HCT116 (cell line): ENCODE data around the gene CD44. TPM values are rescaled to one million over a fixed set of nuclear protein-coding genes. Genes with fewer than 3 reads are reported as not detected.

Experiments used
- ATAC-seq: fragments of 200-7000 bp; cut with Tn5 transposase; 2 replicates; pipeline ENCODE4 v1.9.1; 2020; ENCODE audit warnings: mild to moderate bottlenecking, moderate library complexity
- BruUV-seq: library from RNA; stranded (reverse); fragments of 400-500 nt; replicated peaks from 2 replicates; lab custom pipeline; 2021; lab: Mats Ljungman, UMichigan
- CTCF ChIA-PET: fragments of 300-600 bp; sonication (Branson Sonifier 250); formaldehyde crosslinking; loops from one replicate; lab custom pipeline; 2021; ENCODE audit warnings: antibody characterized with exemption; lab: Charles Lee
- POLR2A ChIA-PET: fragments of 300-600, 350-600 bp; sonication (Branson Sonifier 250); formaldehyde crosslinking; loops from one replicate; lab custom pipeline; 2021; ENCODE audit warnings: antibody characterized with exemption; lab: Charles Lee
- RAD21 ChIA-PET, 2 experiments: fragments of 300-600 bp; sonication (Branson Sonifier 250); formaldehyde crosslinking; loops; one replicate each; lab custom pipeline; 2023; ENCODE audit warnings: low total read pairs in 2 of 2; ENCODE audit not compliant: uncharacterized antibody in 2 of 2, unreplicated experiment in 2 of 2, low non-redundant PET in 1 of 2; lab: Charles Lee
- DNase-seq: peaks from one replicate; pipeline ENCODE4 v3.0.0-alpha.2; 2010; ENCODE audit warnings: low read depth, low spot score
- H2AFZ ChIP-seq: fragments of 200-600 bp; shearing (Covaris generic), sonication (generic); 2 replicates; pipeline ENCODE4 v1.6.1; 2017; ENCODE audit warnings: low read depth, mixed run types, mixed read lengths, antibody characterized with exemption, low read length; ENCODE audit not compliant: poor library complexity, severe bottlenecking
- H3K27ac ChIP-seq: 2 replicates; pipeline ENCODE4 v1.5.1; 2012; ENCODE audit warnings: low read depth, low read length
- H3K27me3 ChIP-seq: fragments of 200-600 bp; sonication (generic); 2 replicates; pipeline ENCODE4 v1.6.1; 2016; ENCODE audit warnings: mixed run types, low read length, mixed read lengths; ENCODE audit not compliant: insufficient read depth
- H3K36me3 ChIP-seq, 2 experiments: fragments of 200-500 bp in 1 of 2; fragments of 200-600 bp in 1 of 2; sonication (Bioruptor generic) in 1 of 2; sonication (generic) in 1 of 2; 2 replicates each; pipeline versions ENCODE4 v1.5.1 to v1.6.1; 2014 to 2016; ENCODE audit warnings: low read length in 2 of 2, inconsistent platforms in 1 of 2, mixed read lengths in 1 of 2, mixed run types in 1 of 2; ENCODE audit not compliant: insufficient read depth in 2 of 2, control insufficient read depth in 1 of 2
- H3K4me1 ChIP-seq, 2 experiments: fragments of 200-600 bp in 1 of 2; sonication (generic) in 1 of 2; 2 replicates each; pipeline versions ENCODE4 v1.5.1 to v1.6.1; 2012 to 2017; ENCODE audit warnings: low read length in 2 of 2, inconsistent platforms in 1 of 2, mild to moderate bottlenecking in 1 of 2, mixed read lengths in 1 of 2, mixed run types in 1 of 2, moderate library complexity in 1 of 2; ENCODE audit not compliant: insufficient read depth in 2 of 2, control insufficient read depth in 1 of 2
- H3K4me2 ChIP-seq: fragments of 200-600 bp; sonication (generic); 2 replicates; pipeline ENCODE4 v1.6.1; 2017; ENCODE audit warnings: mixed run types, low read length, mixed read lengths
- H3K4me3 ChIP-seq, 2 experiments: fragments of 200-600 bp in 1 of 2; sonication (generic) in 1 of 2; replicated peaks in 1 of 2; 2 replicates each; pipeline ENCODE4 v1.5.1; 2011 to 2016; ENCODE audit warnings: low read length in 2 of 2, control low read depth in 1 of 2, low read depth in 1 of 2, mild to moderate bottlenecking in 1 of 2, mixed read lengths in 1 of 2, mixed run types in 1 of 2
- H3K79me2 ChIP-seq: fragments of 200-600 bp; sonication (generic); 2 replicates; pipeline ENCODE4 v1.6.1; 2017; ENCODE audit warnings: mild to moderate bottlenecking, mixed run types, low read length, moderate library complexity, mixed read lengths; ENCODE audit not compliant: insufficient read depth
- H3K9ac ChIP-seq: fragments of 200-600 bp; sonication (generic); 2 replicates; pipeline ENCODE4 v1.6.1; 2016; ENCODE audit warnings: low read length, mixed read lengths
- H3K9me2 ChIP-seq: fragments of 200-600 bp; sonication (generic), shearing (Covaris generic); 2 replicates; pipeline ENCODE4 v1.6.1; 2017; ENCODE audit warnings: mixed run types, mild to moderate bottlenecking, moderate library complexity; ENCODE audit not compliant: insufficient read depth
- H3K9me3 ChIP-seq, 2 experiments: fragments of 200-500 bp in 1 of 2; fragments of 200-600 bp in 1 of 2; sonication (Bioruptor generic) in 1 of 2; sonication (generic) in 1 of 2; 2 replicates each; pipeline ENCODE4 v1.6.1; 2014 to 2017; ENCODE audit warnings: low read length in 2 of 2, mixed read lengths in 2 of 2, inconsistent platforms in 1 of 2, low read depth in 1 of 2, mild to moderate bottlenecking in 1 of 2, mixed run types in 1 of 2, moderate library complexity in 1 of 2; ENCODE audit not compliant: control insufficient read depth in 1 of 2, insufficient read depth in 1 of 2
- H4K20me1 ChIP-seq: fragments of 200-600 bp; sonication (generic), shearing (Covaris generic); 2 replicates; pipeline ENCODE4 v1.6.1; 2017; ENCODE audit warnings: mixed run types, mild to moderate bottlenecking, moderate library complexity; ENCODE audit not compliant: insufficient read depth
- CEBPB ChIP-seq: IDR thresholded peaks from 2 replicates; pipeline ENCODE4 v1.6.1; 2012; ENCODE audit warnings: low read depth
- EGR1 ChIP-seq: IDR thresholded peaks from 2 replicates; pipeline ENCODE4 v1.6.1; 2012; ENCODE audit warnings: low read depth
- FOSL1 ChIP-seq: IDR thresholded peaks from 2 replicates; pipeline ENCODE4 v1.6.1; 2012; ENCODE audit warnings: low read depth
- JUND ChIP-seq: IDR thresholded peaks from 2 replicates; pipeline ENCODE4 v1.6.1; 2012
- POLR2A ChIP-seq: IDR thresholded peaks from 2 replicates; pipeline ENCODE4 v1.7.0; 2011; ENCODE audit warnings: borderline replicate concordance; ENCODE audit not compliant: insufficient read depth, insufficient read length; ENCODE audit errors: extremely low read depth
- POLR2AphosphoS5 ChIP-seq: IDR thresholded peaks from 2 replicates; pipeline ENCODE4 v1.6.1; 2011; ENCODE audit warnings: mild to moderate bottlenecking, low read depth, low read length, moderate library complexity
- RAD21 ChIP-seq: IDR thresholded peaks from 2 replicates; pipeline ENCODE4 v1.6.1; 2012; ENCODE audit warnings: low read depth, mild to moderate bottlenecking
- SIN3A ChIP-seq: IDR thresholded peaks from 2 replicates; pipeline ENCODE4 v1.6.1; 2012; ENCODE audit warnings: low read depth
- SRF ChIP-seq: IDR thresholded peaks from 2 replicates; pipeline ENCODE4 v1.6.1; 2012; ENCODE audit warnings: low read depth
- TCF7L2 ChIP-seq: IDR thresholded peaks from 2 replicates; pipeline ENCODE4 v1.7.0; 2011; ENCODE audit warnings: borderline replicate concordance, inconsistent platforms; ENCODE audit not compliant: insufficient read depth, insufficient read length; ENCODE audit errors: extremely low read depth
- YY1 ChIP-seq: IDR thresholded peaks from 2 replicates; pipeline ENCODE4 v1.6.1; 2011; ENCODE audit warnings: low read length, low read depth, moderate library complexity, mild to moderate bottlenecking; ENCODE audit not compliant: insufficient replicate concordance; ENCODE audit errors: extremely low read depth
- ZFX ChIP-seq: fragments of 450-650 bp; IDR thresholded peaks from 2 replicates; pipeline ENCODE4 v1.6.1; 2017
- ZNF274 ChIP-seq: fragments of 200-500 bp; sonication (Bioruptor generic); IDR thresholded peaks from 2 replicates; pipeline ENCODE4 v1.6.1; 2014; ENCODE audit warnings: mild to moderate bottlenecking, low read depth, low read length, inconsistent platforms
- intact Hi-C: fragments of 100-400 bp; cut with micrococcal nuclease; formaldehyde crosslinking; loops from 2 replicates; pipeline ENCODE4 v1.10.0; 2022
- total RNA-seq: library from RNA; stranded (reverse); gene quantifications from one replicate; pipeline ENCODE4 v1.2.1, GENCODE V29; 2021; ENCODE audit not compliant: unreplicated experiment
- TF ChIP-seq, protein P1 (sequence below): IDR thresholded peaks from 2 replicates; pipeline ENCODE4 v1.6.1; 2011; ENCODE audit warnings: mild to moderate bottlenecking, low read length, moderate library complexity; ENCODE audit not compliant: insufficient replicate concordance; ENCODE audit errors: extremely low read depth
- TF ChIP-seq, protein P2 (sequence below): IDR thresholded peaks from 2 replicates; pipeline ENCODE4 v1.6.1; 2012; ENCODE audit warnings: low read depth
- TF ChIP-seq, protein P3 (sequence below): IDR thresholded peaks from 2 replicates; pipeline ENCODE4 v1.6.1; 2012

Gene CD44
- total RNA-seq, 1 experiment from 2014 or later = 742 TPM

DNA sequence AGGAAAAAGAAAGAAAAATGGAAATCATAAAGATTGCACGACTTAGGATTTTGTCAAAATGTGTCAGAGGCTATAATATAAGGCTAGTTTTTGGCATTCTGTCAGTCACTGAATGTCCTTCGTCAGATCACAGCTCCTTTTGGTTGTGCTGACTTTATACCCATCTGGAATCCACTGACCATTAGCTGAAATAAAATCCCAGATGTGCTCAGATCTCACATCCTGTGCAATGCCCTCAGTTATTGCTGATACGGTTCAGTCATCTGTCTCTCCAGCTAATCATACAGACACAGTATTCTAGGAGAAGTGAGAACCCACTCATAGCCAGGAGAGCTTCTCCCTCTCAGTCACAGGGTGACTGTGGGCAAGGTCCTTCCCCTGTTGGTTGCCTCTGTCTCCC lies 11.5 kb downstream of the CD44 start:
- Histone ChIP-seq H3K9me2 (no peaks in the 10 kb centered on the region), H3K4me1 (peaks cover 26 to 87% of the 10 kb centered on the region in 2 experiments), H3K9me3 (no peaks in the 10 kb centered on the region), H3K36me3 (peaks cover 9 to 60% of the 10 kb centered on the region in 2 experiments; a peak in 3 of 4 replicates), H2AFZ (no peak overlapping the region), H3K9ac (no peak overlapping the region), H3K4me3 (no peak overlapping the region), H3K79me2 (peaks cover 99% of the 10 kb centered on the region), H4K20me1 (peaks cover 20% of the 10 kb centered on the region; the same call in 1 of the 2 replicates), H3K27me3 (no peaks in the 10 kb centered on the region), H3K4me2 (no peak overlapping the region), H3K27ac (no peak overlapping the region)
- ATAC-seq = no peak
- intact Hi-C loops = no loop called here
- ChIA-PET CTCF (interaction anchor here (0.9 kb wide), 1 partner anchor 13 kb away, joined by 3 read pairs; no protein-coding TSS in a partner anchor), POLR2A (interaction anchor here (1.2 kb wide), 1 partner anchor 12 kb away, joined by 5 read pairs; no protein-coding TSS in a partner anchor), RAD21 (no interaction called here)
- DNase-seq = no peak
- no TSS peak for BruUV-seq
- no peak for TF ChIP-seq SRF
- TF ChIP-seq FOSL1 = no peak
- no peak for TF ChIP-seq POLR2A
- TF ChIP-seq, protein P1, sequence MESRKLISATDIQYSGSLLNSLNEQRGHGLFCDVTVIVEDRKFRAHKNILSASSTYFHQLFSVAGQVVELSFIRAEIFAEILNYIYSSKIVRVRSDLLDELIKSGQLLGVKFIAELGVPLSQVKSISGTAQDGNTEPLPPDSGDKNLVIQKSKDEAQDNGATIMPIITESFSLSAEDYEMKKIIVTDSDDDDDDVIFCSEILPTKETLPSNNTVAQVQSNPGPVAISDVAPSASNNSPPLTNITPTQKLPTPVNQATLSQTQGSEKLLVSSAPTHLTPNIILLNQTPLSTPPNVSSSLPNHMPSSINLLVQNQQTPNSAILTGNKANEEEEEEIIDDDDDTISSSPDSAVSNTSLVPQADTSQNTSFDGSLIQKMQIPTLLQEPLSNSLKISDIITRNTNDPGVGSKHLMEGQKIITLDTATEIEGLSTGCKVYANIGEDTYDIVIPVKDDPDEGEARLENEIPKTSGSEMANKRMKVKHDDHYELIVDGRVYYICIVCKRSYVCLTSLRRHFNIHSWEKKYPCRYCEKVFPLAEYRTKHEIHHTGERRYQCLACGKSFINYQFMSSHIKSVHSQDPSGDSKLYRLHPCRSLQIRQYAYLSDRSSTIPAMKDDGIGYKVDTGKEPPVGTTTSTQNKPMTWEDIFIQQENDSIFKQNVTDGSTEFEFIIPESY = no peak
- TF ChIP-seq SIN3A = no peak
- no peak for TF ChIP-seq TCF7L2
- TF ChIP-seq CEBPB = no peak
- TF ChIP-seq, protein P2, sequence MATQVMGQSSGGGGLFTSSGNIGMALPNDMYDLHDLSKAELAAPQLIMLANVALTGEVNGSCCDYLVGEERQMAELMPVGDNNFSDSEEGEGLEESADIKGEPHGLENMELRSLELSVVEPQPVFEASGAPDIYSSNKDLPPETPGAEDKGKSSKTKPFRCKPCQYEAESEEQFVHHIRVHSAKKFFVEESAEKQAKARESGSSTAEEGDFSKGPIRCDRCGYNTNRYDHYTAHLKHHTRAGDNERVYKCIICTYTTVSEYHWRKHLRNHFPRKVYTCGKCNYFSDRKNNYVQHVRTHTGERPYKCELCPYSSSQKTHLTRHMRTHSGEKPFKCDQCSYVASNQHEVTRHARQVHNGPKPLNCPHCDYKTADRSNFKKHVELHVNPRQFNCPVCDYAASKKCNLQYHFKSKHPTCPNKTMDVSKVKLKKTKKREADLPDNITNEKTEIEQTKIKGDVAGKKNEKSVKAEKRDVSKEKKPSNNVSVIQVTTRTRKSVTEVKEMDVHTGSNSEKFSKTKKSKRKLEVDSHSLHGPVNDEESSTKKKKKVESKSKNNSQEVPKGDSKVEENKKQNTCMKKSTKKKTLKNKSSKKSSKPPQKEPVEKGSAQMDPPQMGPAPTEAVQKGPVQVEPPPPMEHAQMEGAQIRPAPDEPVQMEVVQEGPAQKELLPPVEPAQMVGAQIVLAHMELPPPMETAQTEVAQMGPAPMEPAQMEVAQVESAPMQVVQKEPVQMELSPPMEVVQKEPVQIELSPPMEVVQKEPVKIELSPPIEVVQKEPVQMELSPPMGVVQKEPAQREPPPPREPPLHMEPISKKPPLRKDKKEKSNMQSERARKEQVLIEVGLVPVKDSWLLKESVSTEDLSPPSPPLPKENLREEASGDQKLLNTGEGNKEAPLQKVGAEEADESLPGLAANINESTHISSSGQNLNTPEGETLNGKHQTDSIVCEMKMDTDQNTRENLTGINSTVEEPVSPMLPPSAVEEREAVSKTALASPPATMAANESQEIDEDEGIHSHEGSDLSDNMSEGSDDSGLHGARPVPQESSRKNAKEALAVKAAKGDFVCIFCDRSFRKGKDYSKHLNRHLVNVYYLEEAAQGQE = no peak
- no peak for TF ChIP-seq RAD21
- no peak for TF ChIP-seq JUND
- no peak for TF ChIP-seq EGR1
- TF ChIP-seq YY1 = no peak
- TF ChIP-seq, protein P3, sequence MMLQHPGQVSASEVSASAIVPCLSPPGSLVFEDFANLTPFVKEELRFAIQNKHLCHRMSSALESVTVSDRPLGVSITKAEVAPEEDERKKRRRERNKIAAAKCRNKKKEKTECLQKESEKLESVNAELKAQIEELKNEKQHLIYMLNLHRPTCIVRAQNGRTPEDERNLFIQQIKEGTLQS = no peak
- no peak for TF ChIP-seq ZNF274
- TF ChIP-seq ZFX = no peak
- TF ChIP-seq POLR2AphosphoS5 = no peak
